ENCODE measurements around the gene HELZ.
"Not testable (repeated sequence)": the region's sequence is repeated elsewhere in the genome, so short reads cannot be mapped to it uniquely, and the experiment has no call there.

HELZ gene

DNA sequence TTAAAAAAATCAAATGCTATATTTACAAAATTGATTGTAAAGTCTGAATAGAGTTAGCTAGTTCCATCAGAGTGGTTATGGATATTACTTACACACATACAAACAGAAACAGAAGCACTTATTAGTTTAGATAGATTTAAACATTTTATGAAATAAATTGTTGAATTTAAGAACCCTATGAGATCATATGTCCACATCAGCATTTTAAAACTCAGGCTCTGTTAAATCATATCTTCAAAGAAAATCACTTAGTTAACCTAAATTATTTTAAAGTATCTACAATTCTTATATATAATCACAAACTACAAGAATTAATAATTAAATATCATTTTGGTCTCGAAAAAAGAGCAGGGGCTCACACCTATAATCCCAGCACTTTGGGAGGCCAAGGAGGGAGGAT, 42.5 kb downstream of the HELZ start:
- Histone ChIP-seq H3K9me3 (ENCODE audit: control insufficient read depth, low read length) (peaks cover 4% of the 10 kb centered on the region), H3K4me3 (ENCODE audit: low read length) (no peak overlapping the region), H3K27me3 (ENCODE audit: control insufficient read depth, insufficient read depth, low read length) (no peaks in the 10 kb centered on the region), H3K9ac (ENCODE audit: low read length) (no peak overlapping the region), H3K36me3 (ENCODE audit: control insufficient read depth, insufficient read depth, low read length) (peaks cover 5% of the 10 kb centered on the region), H3K4me1 (ENCODE audit: control insufficient read depth, insufficient read depth, low read length) (no peaks in the 10 kb centered on the region)

DNA sequence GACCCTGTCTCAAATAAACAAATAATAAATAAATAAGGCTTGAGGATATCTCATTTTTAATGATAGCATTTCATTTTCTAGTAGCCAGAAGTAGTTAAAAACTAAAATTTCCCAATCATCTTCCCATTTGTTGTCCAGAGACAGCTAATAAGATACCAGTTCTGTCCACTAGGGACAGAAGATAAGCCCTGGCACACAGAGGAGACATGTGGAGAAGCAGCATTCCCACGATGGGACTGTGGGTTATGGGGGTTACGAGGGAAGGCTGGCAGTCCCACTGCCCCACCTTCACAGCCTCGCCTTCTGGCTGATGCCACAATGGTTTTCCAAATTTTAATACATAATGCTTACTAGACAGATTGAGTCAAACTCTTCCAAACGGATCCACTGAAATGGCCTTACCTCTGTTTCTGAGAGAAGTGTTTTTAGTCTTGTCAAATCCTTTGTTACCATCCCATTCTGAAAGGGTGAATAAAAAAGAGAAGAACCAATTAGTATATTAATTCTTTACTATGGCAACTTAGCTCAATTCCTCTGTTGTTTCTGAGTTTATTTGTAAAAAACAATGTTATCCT, 44.2 kb downstream of the HELZ start:
- Histone ChIP-seq H3K27me3 (ENCODE audit: control insufficient read depth, insufficient read depth, low read length) (no peaks in the 10 kb centered on the region), H3K9me3 (ENCODE audit: control insufficient read depth, low read length) (peaks cover 4% of the 10 kb centered on the region), H3K4me3 (ENCODE audit: low read length) (no peak overlapping the region), H3K9ac (ENCODE audit: low read length) (no peak overlapping the region), H3K4me1 (ENCODE audit: control insufficient read depth, insufficient read depth, low read length) (no peaks in the 10 kb centered on the region), H3K36me3 (ENCODE audit: control insufficient read depth, insufficient read depth, low read length) (peaks cover 5% of the 10 kb centered on the region)

GRCh38 chr17:67198131-67198530, 46.9 kb downstream of the HELZ start:
- H3K4me3 ChIP-seq (ENCODE audit: low read length), result no peak overlapping the region
- H3K36me3 ChIP-seq (ENCODE audit: control insufficient read depth, insufficient read depth, low read length), result peaks cover 5% of the 10 kb centered on the region
- no peaks in the 10 kb centered on the region for H3K4me1 ChIP-seq (ENCODE audit: control insufficient read depth, insufficient read depth, low read length)
- H3K9me3 ChIP-seq (ENCODE audit: control insufficient read depth, low read length), result peaks cover 4% of the 10 kb centered on the region
- no peak overlapping the region for H3K9ac ChIP-seq (ENCODE audit: low read length)
- H3K27me3 ChIP-seq (ENCODE audit: control insufficient read depth, insufficient read depth, low read length), result no peaks in the 10 kb centered on the region

- not testable (repeated sequence) for H3K27me3 ChIP-seq (ENCODE audit: control insufficient read depth, insufficient read depth, low read length); H3K4me3 ChIP-seq (ENCODE audit: low read length); H3K9me3 ChIP-seq (ENCODE audit: control insufficient read depth, low read length); H3K9ac ChIP-seq (ENCODE audit: low read length); H3K36me3 ChIP-seq (ENCODE audit: control insufficient read depth, insufficient read depth, low read length); H3K4me1 ChIP-seq (ENCODE audit: control insufficient read depth, insufficient read depth, low read length)
Observed at GRCh38 chr17:67197023-67197422, 48.0 kb downstream of the HELZ start.

DNA sequence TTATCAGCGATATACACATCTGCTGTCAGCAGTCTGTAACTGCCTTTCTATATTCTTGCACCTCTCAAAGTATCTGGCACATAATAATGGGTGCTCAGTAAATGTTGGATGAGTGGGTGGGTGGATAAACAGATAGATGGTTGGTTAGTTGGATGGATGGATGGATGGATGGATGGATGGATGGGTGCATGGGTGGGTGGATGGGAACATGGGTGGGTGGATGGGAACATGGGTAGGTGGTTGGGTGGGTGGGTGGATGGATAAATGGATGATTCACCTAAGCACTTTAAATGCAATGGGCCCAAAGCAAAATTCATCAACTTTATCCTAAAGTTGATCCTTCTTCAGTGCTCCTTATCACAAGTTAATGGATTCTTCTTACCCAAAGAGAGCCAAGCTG, 48.6 kb downstream of the HELZ start:
- Histone ChIP-seq H3K9ac (ENCODE audit: low read length) (no peak overlapping the region), H3K9me3 (ENCODE audit: control insufficient read depth, low read length) (peaks cover 4% of the 10 kb centered on the region), H3K27me3 (ENCODE audit: control insufficient read depth, insufficient read depth, low read length) (no peaks in the 10 kb centered on the region), H3K4me3 (ENCODE audit: low read length) (no peak overlapping the region), H3K36me3 (ENCODE audit: control insufficient read depth, insufficient read depth, low read length) (peaks cover 5% of the 10 kb centered on the region), H3K4me1 (ENCODE audit: control insufficient read depth, insufficient read depth, low read length) (no peaks in the 10 kb centered on the region)

DNA sequence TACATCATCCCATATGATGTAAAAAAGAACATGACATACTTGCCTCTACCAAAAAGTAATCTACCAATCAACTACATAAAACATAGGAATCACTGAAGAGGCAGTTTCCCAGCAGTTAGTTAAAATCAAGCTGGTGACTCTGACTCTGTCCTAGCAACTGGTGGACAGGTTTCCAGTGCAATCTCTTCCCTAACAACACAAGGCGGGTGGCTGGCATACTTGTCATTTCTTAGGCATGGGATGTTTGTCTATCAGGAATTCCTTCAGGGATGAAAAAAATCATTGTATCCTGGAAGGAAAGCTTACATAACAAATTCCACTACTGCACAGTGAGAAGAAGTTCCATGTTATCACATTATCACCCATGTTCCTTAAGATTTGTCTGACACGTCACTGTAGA, 50.9 kb downstream of the HELZ start:
- H3K36me3 ChIP-seq (ENCODE audit: control insufficient read depth, insufficient read depth, low read length), result no peaks in the 10 kb centered on the region
- no peak overlapping the region for H3K4me3 ChIP-seq (ENCODE audit: low read length)
- H3K27me3 ChIP-seq (ENCODE audit: control insufficient read depth, insufficient read depth, low read length), result no peaks in the 10 kb centered on the region
- H3K4me1 ChIP-seq (ENCODE audit: control insufficient read depth, insufficient read depth, low read length), result no peaks in the 10 kb centered on the region
- H3K9ac ChIP-seq (ENCODE audit: low read length), result no peak overlapping the region
- H3K9me3 ChIP-seq (ENCODE audit: control insufficient read depth, low read length), result no peaks in the 10 kb centered on the region

DNA sequence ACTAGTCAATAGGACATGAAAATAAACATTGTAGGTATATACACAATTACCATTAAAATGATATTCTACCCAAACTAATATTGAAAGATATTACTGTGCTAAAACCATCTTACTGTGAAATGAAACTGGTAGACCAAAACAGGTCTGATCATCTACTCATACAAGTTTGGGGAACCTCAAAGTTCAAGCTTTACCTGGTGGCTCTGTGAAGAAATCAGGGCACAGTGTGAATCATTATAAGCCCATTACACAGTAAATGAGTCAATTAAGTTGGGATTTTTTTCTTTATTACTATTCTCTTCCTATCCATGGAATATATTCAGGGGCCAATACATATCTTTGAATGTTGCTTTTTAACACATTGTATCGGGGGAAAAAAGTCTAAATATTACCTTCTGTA, 57.1 kb downstream of the HELZ start:
- H3K9me3 ChIP-seq (ENCODE audit: control insufficient read depth, low read length), result no peaks in the 10 kb centered on the region

DNA sequence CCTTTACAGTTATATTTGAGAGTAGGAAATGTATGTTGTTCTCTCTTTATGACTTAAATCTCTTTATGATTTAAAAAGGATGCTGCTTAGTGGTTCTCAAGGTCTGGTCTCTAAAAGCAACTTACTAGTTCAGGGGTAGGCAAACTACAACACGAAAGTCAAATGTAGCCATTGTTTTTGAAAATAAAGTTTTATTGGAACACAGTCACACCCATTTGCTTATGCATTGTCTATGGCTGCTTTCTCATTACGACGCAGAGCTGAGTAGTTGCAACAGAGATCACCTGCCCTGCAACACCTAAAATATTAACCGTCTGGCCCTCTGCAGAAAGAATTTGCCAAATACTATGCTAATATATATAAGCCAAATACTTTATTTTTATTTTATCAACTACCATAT, 58.2 kb downstream of the HELZ start:
- Histone ChIP-seq H3K4me3 (ENCODE audit: low read length) (no peak overlapping the region), H3K36me3 (ENCODE audit: control insufficient read depth, insufficient read depth, low read length) (no peaks in the 10 kb centered on the region), H3K9ac (ENCODE audit: low read length) (no peak overlapping the region), H3K4me1 (ENCODE audit: control insufficient read depth, insufficient read depth, low read length) (no peaks in the 10 kb centered on the region), H3K9me3 (ENCODE audit: control insufficient read depth, low read length) (no peaks in the 10 kb centered on the region), H3K27me3 (ENCODE audit: control insufficient read depth, insufficient read depth, low read length) (no peaks in the 10 kb centered on the region)

More for the DNA sequence above, 57.1 kb downstream of the HELZ start:
- Histone ChIP-seq H3K36me3 (ENCODE audit: control insufficient read depth, insufficient read depth, low read length) (no peaks in the 10 kb centered on the region), H3K27me3 (ENCODE audit: control insufficient read depth, insufficient read depth, low read length) (no peaks in the 10 kb centered on the region), H3K9ac (ENCODE audit: low read length) (no peak overlapping the region), H3K4me3 (ENCODE audit: low read length) (no peak overlapping the region), H3K4me1 (ENCODE audit: control insufficient read depth, insufficient read depth, low read length) (no peaks in the 10 kb centered on the region)

GRCh38 chr17:67183531-67183930, 61.5 kb downstream of the HELZ start:
- Histone ChIP-seq H3K4me1 (ENCODE audit: control insufficient read depth, insufficient read depth, low read length) (no peaks in the 10 kb centered on the region), H3K36me3 (ENCODE audit: control insufficient read depth, insufficient read depth, low read length) (no peaks in the 10 kb centered on the region), H3K4me3 (ENCODE audit: low read length) (no peak overlapping the region), H3K9ac (ENCODE audit: low read length) (no peak overlapping the region), H3K27me3 (ENCODE audit: control insufficient read depth, insufficient read depth, low read length) (no peaks in the 10 kb centered on the region), H3K9me3 (ENCODE audit: control insufficient read depth, low read length) (no peaks in the 10 kb centered on the region)

DNA sequence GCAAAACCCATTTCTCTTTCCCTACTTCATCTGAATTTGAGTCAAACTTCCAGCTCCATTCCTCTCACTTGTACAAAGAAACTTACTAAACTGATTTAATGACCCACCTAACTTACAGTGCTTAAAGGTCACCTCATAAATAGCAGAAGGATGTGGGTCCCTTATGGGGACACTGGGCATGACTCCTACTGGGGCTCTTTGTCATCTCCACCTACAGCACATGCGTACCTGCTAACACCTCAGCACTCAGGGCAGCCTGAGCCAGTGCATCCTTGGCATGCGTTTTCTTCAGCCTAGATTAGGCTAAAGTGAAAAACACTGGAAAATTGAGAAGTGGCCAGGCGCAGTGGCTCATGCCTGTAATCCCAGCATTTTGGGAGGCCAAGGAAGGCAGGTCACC, 63.2 kb downstream of the HELZ start:
- Histone ChIP-seq H3K4me1 (ENCODE audit: control insufficient read depth, insufficient read depth, low read length) (no peaks in the 10 kb centered on the region), H3K4me3 (ENCODE audit: low read length) (no peak overlapping the region), H3K9me3 (ENCODE audit: control insufficient read depth, low read length) (no peaks in the 10 kb centered on the region), H3K27me3 (ENCODE audit: control insufficient read depth, insufficient read depth, low read length) (no peaks in the 10 kb centered on the region), H3K9ac (ENCODE audit: low read length) (no peak overlapping the region), H3K36me3 (ENCODE audit: control insufficient read depth, insufficient read depth, low read length) (no peaks in the 10 kb centered on the region)

- Histone ChIP-seq H3K4me3 (ENCODE audit: low read length) (no peak overlapping the region), H3K4me1 (ENCODE audit: control insufficient read depth, insufficient read depth, low read length) (no peaks in the 10 kb centered on the region), H3K9me3 (ENCODE audit: control insufficient read depth, low read length) (no peaks in the 10 kb centered on the region), H3K36me3 (ENCODE audit: control insufficient read depth, insufficient read depth, low read length) (no peaks in the 10 kb centered on the region), H3K27me3 (ENCODE audit: control insufficient read depth, insufficient read depth, low read length) (no peaks in the 10 kb centered on the region), H3K9ac (ENCODE audit: low read length) (no peak overlapping the region)
Observed at GRCh38 chr17:67180275-67180674, 64.7 kb downstream of the HELZ start.

- Histone ChIP-seq H3K9ac (ENCODE audit: low read length) (no peak overlapping the region), H3K4me1 (ENCODE audit: control insufficient read depth, insufficient read depth, low read length) (no peaks in the 10 kb centered on the region), H3K9me3 (ENCODE audit: control insufficient read depth, low read length) (no peaks in the 10 kb centered on the region), H3K27me3 (ENCODE audit: control insufficient read depth, insufficient read depth, low read length) (no peaks in the 10 kb centered on the region), H3K4me3 (ENCODE audit: low read length) (no peak overlapping the region), H3K36me3 (ENCODE audit: control insufficient read depth, insufficient read depth, low read length) (no peaks in the 10 kb centered on the region)
Observed at GRCh38 chr17:67178555-67178954, 66.4 kb downstream of the HELZ start.

DNA sequence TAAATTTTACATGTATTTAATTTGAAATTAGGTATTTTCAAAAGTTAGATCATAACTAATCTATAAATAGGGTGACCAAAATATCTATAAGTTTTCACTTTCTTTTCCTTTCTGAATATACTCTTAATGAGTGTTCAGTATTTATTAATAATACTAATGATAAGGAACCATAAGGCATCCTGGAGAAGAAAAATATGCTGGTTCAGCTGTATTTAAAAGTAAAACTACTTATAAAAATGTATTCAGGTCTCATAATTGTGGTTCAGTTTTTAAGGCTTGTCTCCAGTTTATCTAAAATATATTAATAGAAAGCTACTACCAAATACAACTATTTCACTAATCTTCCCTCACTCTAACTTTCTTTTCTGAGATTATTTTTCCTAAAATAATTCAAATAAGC, 67.3 kb downstream of the HELZ start:
- Histone ChIP-seq H3K9ac (ENCODE audit: low read length) (no peak overlapping the region), H3K4me1 (ENCODE audit: control insufficient read depth, insufficient read depth, low read length) (no peaks in the 10 kb centered on the region), H3K4me3 (ENCODE audit: low read length) (no peak overlapping the region), H3K9me3 (ENCODE audit: control insufficient read depth, low read length) (no peaks in the 10 kb centered on the region), H3K27me3 (ENCODE audit: control insufficient read depth, insufficient read depth, low read length) (no peaks in the 10 kb centered on the region), H3K36me3 (ENCODE audit: control insufficient read depth, insufficient read depth, low read length) (no peaks in the 10 kb centered on the region)

Data from mucosa of stomach (tissue), 1 donor.